Nephron (organoid): ENCODE results near the gene ST8SIA6.
A peak's percentile ranks its signal among the peaks of the same experiment; 100 is the strongest.

Experiments used
- H3K27ac Mint-ChIP-seq, 3 experiments: 2 replicates each; pipeline ENCODE4 v1.8.0; 2020; ENCODE audit warnings: mixed read lengths in 3 of 3, mild to moderate bottlenecking in 2 of 3, moderate library complexity in 1 of 3
- H3K27me3 Mint-ChIP-seq: 2 replicates; pipeline ENCODE4 v1.8.0; 2021; ENCODE audit warnings: low read depth, mild to moderate bottlenecking, moderate library complexity, mixed read lengths
- H3K36me3 Mint-ChIP-seq: 2 replicates; pipeline ENCODE4 v1.8.0; 2020; ENCODE audit warnings: low read depth, mixed read lengths
- H3K4me1 Mint-ChIP-seq: 2 replicates; pipeline ENCODE4 v1.8.0; 2020; ENCODE audit warnings: mixed read lengths
- H3K4me3 Mint-ChIP-seq, 3 experiments: 2 replicates each; pipeline ENCODE4 v1.8.0; 2020; ENCODE audit warnings: mild to moderate bottlenecking in 3 of 3, mixed read lengths in 3 of 3, moderate library complexity in 2 of 3
- H3K9me3 Mint-ChIP-seq: 2 replicates; pipeline ENCODE4 v1.8.0; 2020; ENCODE audit warnings: mixed read lengths
- TF ChIP-seq, protein P1 (sequence below), 3 experiments: fragments of 200-600 bp; sonication (generic); IDR thresholded peaks; one replicate each; pipeline ENCODE4 v1.5.0; 2021; ENCODE audit warnings: antibody characterized with exemption in 3 of 3; ENCODE audit not compliant: unreplicated experiment in 3 of 3

Gene ST8SIA6

GRCh38 chr10:17432723-17433122 is 21.7 kb downstream of the ST8SIA6 start:
- Mint-ChIP-seq H3K9me3 (peaks cover 4% of the 10 kb centered on the region), H3K27me3 (peaks cover 14% of the 10 kb centered on the region), H3K4me3 (no peak overlapping the region), H3K36me3 (no peaks in the 10 kb centered on the region), H3K4me1 (peaks cover 11% of the 10 kb centered on the region), H3K27ac (no peak overlapping the region)
- TF ChIP-seq, protein P1, sequence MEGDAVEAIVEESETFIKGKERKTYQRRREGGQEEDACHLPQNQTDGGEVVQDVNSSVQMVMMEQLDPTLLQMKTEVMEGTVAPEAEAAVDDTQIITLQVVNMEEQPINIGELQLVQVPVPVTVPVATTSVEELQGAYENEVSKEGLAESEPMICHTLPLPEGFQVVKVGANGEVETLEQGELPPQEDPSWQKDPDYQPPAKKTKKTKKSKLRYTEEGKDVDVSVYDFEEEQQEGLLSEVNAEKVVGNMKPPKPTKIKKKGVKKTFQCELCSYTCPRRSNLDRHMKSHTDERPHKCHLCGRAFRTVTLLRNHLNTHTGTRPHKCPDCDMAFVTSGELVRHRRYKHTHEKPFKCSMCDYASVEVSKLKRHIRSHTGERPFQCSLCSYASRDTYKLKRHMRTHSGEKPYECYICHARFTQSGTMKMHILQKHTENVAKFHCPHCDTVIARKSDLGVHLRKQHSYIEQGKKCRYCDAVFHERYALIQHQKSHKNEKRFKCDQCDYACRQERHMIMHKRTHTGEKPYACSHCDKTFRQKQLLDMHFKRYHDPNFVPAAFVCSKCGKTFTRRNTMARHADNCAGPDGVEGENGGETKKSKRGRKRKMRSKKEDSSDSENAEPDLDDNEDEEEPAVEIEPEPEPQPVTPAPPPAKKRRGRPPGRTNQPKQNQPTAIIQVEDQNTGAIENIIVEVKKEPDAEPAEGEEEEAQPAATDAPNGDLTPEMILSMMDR (IDR thresholded peaks at IDR 0.05; ENCODE audit: unreplicated experiment in 3 of 3), result no peak

DNA sequence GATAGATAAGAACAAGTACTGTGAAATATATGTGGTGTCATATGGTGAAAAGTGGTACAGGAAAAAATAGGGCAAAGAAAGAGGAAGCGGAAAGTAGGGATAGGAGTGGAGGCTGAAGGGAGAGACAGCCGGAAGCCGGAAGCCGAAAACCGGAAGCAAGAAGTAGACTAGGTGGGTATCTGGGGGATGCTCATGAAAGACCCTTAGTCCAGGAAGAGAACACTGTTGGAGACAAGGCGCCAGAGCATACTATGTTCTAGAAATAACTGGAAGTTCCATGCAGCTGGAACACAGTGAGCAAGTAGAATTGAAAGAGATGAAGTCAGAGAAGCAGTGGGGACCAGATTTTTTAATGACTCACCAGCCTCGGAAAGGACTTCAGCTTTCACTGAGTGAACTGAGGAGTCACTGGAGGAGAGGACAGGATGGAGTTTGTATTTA is 22.5 kb downstream of the ST8SIA6 start:
- TF ChIP-seq, protein P1 (IDR thresholded peaks at IDR 0.05; ENCODE audit: unreplicated experiment in 3 of 3), result no peak
- Mint-ChIP-seq H3K4me3 (no peak overlapping the region), H3K4me1 (peaks cover 11% of the 10 kb centered on the region), H3K27ac (no peak overlapping the region), H3K27me3 (peaks cover 14% of the 10 kb centered on the region), H3K9me3 (peaks cover 2% of the 10 kb centered on the region), H3K36me3 (no peaks in the 10 kb centered on the region)

DNA sequence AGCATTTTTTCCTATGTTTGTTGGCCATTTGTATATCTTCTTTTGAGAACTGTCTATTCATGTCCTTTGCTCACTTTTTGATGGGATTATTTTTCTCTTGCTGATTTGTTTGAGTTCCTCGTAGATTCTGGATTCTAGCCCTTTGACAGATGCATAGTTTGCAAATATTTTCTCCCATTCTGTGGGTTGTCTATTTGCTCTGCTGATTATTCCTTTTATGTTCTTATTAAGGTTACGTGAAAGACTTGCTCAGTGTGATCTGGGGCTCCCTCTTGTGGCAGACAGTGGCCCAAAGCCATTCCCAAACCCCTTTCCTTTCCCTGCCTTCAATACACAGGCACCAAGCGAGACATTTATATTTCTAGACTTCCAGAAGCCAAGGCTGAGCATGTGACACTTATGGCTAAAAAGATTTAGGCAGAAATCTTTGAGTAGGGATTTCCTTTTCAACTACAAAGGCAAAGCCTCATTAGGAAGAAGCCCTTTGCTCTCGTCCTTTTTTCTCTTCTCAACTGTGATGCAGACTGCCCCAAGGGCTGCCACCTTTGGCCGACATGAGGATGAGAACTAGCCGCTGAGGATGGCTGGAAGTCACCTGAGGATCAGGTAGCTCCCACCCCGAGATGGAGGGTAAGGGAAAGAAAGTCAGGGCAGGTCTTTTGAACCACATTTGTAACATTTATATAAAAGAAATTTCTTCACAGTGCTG is 23.6 kb downstream of the ST8SIA6 start:
- H3K4me3 Mint-ChIP-seq, result no peak overlapping the region
- H3K36me3 Mint-ChIP-seq, result no peaks in the 10 kb centered on the region
- H3K9me3 Mint-ChIP-seq, result no peaks in the 10 kb centered on the region
- H3K27me3 Mint-ChIP-seq, result peaks cover 14% of the 10 kb centered on the region
- H3K4me1 Mint-ChIP-seq, result peaks cover 11% of the 10 kb centered on the region
- TF ChIP-seq, protein P1 (IDR thresholded peaks at IDR 0.05; ENCODE audit: unreplicated experiment in 3 of 3), result peak; percentile 87 to 91 (median 91)
- H3K27ac Mint-ChIP-seq, result peak overlapping the region in 2 of 3 experiments; percentile 4 to 7

DNA sequence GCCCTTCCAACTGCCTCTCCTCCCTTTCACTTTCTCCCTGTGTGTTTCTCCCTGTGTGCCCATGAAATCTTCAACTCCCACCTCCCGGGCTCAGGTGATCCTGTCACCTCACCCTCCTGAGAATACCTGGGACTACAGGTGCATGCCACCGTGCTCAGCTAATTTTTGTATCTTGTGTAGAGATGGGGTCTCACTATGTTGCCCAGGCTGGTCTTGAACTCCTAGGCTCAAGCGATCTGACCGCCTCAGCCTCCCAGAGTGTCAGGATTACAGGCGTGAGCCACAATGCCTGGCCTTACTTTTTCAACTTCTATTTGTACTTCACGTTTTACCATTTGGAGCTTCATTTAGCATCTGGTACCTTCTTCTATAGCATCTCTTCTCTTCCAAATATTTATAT is 24.9 kb downstream of the ST8SIA6 start:
- H3K4me3 Mint-ChIP-seq, result no peak overlapping the region
- H3K36me3 Mint-ChIP-seq, result no peaks in the 10 kb centered on the region
- TF ChIP-seq, protein P1 (IDR thresholded peaks at IDR 0.05; ENCODE audit: unreplicated experiment in 3 of 3), result no peak
- peaks cover 14% of the 10 kb centered on the region for H3K27me3 Mint-ChIP-seq
- peaks cover 11% of the 10 kb centered on the region for H3K4me1 Mint-ChIP-seq
- no peaks in the 10 kb centered on the region for H3K9me3 Mint-ChIP-seq
- H3K27ac Mint-ChIP-seq, result no peak overlapping the region

DNA sequence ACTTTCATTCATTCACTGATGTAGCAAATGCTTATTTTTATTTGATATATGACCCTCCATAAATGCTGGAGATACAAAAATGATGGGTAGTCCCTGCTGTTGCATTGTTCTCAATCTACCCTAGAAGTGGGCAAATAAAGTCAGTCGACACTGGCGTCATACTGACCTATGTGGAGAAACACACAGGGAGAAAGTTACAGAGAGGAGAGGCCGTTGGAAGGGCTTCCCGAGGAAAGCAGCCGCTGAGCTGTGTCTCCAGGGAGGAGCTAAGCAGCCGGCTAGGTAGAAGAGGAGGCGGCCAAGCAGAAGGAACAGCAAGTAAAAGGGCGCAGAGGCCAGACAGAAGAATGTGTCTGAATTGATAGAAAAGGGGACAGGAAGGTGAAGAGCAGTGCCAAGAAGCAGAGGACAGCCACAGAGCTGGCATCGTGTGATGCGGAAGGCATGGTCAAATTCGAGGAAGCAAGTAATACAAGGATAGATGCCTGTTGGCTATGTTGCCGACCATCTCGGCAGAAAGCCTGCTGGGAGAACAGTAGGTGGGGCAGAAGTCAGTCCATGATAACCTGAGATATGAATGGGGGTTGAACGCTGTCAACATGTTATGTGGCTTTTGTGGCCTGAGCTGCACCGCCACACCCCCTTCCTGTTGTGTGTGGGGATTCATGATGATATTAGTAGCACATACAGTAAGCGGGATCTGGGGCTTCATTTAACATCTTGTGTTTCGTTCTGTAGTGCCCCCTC is 25.9 kb downstream of the ST8SIA6 start:
- Mint-ChIP-seq H3K4me3 (no peak overlapping the region), H3K27ac (no peak overlapping the region), H3K27me3 (peaks cover 14% of the 10 kb centered on the region), H3K4me1 (peaks cover 11% of the 10 kb centered on the region), H3K9me3 (no peaks in the 10 kb centered on the region), H3K36me3 (no peaks in the 10 kb centered on the region)
- TF ChIP-seq, protein P1 (IDR thresholded peaks at IDR 0.05; ENCODE audit: unreplicated experiment in 3 of 3), result no peak
